HUES48 (cell line): ENCODE measurements around the gene DKK3.

ENCODE experiments used
- H3K27ac ChIP-seq: one replicate; pipeline ENCODE4 v1.7.0; 2013; ENCODE audit warnings: low read depth, low read length, inconsistent platforms
- H3K27me3 ChIP-seq: 2 replicates; pipeline ENCODE4 v1.6.1; 2013; ENCODE audit warnings: mild to moderate bottlenecking, low read length; ENCODE audit not compliant: control insufficient read depth, insufficient read depth
- H3K36me3 ChIP-seq: 2 replicates; pipeline ENCODE4 v1.6.1; 2013; ENCODE audit warnings: low read length; ENCODE audit not compliant: control insufficient read depth, insufficient read depth
- H3K4me1 ChIP-seq: 2 replicates; pipeline ENCODE4 v1.6.1; 2013; ENCODE audit warnings: mild to moderate bottlenecking, low read length; ENCODE audit not compliant: control insufficient read depth, insufficient read depth
- H3K4me3 ChIP-seq: 2 replicates; pipeline ENCODE4 v1.5.1; 2013; ENCODE audit warnings: mild to moderate bottlenecking, low read depth, low read length
- H3K9ac ChIP-seq: 2 replicates; pipeline ENCODE4 v1.6.1; 2013; ENCODE audit warnings: mild to moderate bottlenecking, low read depth, low read length, moderate library complexity
- H3K9me3 ChIP-seq: 2 replicates; pipeline ENCODE4 v1.6.1; 2013; ENCODE audit warnings: low read length; ENCODE audit not compliant: control insufficient read depth, insufficient read depth

Gene DKK3

DNA sequence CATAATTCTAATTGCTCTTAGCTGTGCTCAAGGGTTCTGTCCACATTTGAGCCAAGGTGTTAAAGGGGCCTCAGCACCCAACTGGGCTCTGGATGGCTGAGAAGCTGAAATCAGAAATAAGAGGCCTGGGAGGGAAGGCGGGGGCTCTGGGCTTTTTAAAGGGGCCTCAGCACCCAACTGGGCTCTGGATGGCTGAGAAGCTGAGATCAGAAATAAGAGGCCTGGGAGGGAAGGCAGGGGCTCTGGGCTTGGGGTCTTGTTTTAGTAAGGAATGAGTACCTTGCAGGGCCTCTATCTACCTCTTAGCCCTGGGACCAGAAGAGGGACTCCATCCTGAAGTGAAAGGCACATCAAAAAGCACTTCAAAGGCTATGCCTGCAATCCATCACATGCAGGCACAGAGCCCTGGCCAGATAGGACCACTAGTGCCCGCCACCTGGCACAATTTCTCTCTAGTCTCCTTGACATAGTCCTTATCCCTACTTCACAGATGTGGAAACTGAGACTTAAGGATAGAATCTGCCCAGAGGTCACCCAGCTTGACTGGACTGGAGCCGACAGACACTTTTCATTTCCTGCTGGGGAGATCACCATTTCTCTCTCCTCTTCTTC lies 35.6 kb downstream of the DKK3 start:
- H3K27me3 ChIP-seq = no peaks in the 10 kb centered on the region
- H3K27ac ChIP-seq = no peak overlapping the region
- no peak overlapping the region for H3K9ac ChIP-seq

DNA sequence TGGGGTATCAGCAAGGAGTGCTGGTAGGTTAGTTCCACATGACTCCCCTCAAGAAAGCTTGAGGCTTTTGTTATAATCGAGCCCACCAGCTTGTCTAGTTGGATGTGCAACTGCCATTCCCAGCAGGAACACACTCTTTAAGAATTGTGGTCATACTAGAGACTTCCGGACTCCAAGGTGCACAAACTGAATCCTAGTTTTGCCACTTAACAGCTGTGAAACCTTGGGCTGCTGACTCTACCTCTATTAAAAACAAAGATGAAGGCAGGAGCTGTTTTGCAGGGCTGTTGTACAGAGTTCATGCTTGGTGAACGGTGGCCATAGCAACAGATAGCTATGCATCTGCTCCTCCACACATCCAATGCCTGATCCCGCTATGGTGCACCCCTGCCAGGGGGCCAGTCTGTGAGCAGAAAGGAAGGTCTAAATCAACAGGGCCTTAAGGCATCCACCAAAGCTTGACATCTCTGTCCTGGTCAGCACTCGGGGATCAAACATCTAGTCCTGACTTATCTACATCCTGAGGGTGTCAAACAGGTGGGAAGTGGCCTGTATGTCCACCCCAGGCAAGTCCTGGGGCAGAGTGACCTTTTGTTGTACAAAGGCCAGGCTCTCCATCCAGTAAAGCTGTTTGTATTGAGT lies 36.4 kb downstream of the DKK3 start:
- Histone ChIP-seq H3K9me3 (no peaks in the 10 kb centered on the region), H3K4me3 (no peak overlapping the region), H3K27ac (no peak overlapping the region), H3K4me1 (peaks cover 6% of the 10 kb centered on the region; the same call in 1 of the 2 replicates), H3K27me3 (no peaks in the 10 kb centered on the region), H3K36me3 (no peaks in the 10 kb centered on the region), H3K9ac (no peak overlapping the region)

More for the DNA sequence above, 35.6 kb downstream of the DKK3 start:
- peaks cover 6% of the 10 kb centered on the region; the same call in 1 of the 2 replicates for H3K4me1 ChIP-seq
- H3K9me3 ChIP-seq = no peaks in the 10 kb centered on the region
- no peak overlapping the region for H3K4me3 ChIP-seq
- no peaks in the 10 kb centered on the region for H3K36me3 ChIP-seq

DNA sequence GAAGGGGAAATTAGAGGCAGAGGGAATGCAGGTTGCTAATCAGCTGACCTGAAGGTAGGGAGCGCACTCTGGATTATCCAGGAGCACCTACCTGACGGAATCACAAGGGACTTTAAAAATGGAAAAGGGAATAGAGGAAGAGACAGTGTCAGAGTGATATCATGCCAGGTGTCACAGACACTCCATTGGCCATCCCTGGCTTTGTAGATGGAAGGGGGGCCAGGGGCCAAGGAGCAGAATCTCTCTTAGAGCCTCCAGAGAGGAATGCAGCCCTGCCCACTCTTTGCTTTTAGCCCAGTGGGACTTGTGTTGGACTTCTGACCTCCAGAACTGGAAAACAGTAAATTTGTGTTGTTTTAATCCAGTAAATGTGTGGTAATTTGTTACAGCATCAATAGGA lies 37.9 kb downstream of the DKK3 start:
- H3K9ac ChIP-seq = no peak overlapping the region
- no peak overlapping the region for H3K4me3 ChIP-seq
- H3K27me3 ChIP-seq = no peaks in the 10 kb centered on the region
- no peaks in the 10 kb centered on the region for H3K36me3 ChIP-seq
- no peaks in the 10 kb centered on the region for H3K4me1 ChIP-seq
- no peaks in the 10 kb centered on the region for H3K9me3 ChIP-seq
- H3K27ac ChIP-seq = no peak overlapping the region

DNA sequence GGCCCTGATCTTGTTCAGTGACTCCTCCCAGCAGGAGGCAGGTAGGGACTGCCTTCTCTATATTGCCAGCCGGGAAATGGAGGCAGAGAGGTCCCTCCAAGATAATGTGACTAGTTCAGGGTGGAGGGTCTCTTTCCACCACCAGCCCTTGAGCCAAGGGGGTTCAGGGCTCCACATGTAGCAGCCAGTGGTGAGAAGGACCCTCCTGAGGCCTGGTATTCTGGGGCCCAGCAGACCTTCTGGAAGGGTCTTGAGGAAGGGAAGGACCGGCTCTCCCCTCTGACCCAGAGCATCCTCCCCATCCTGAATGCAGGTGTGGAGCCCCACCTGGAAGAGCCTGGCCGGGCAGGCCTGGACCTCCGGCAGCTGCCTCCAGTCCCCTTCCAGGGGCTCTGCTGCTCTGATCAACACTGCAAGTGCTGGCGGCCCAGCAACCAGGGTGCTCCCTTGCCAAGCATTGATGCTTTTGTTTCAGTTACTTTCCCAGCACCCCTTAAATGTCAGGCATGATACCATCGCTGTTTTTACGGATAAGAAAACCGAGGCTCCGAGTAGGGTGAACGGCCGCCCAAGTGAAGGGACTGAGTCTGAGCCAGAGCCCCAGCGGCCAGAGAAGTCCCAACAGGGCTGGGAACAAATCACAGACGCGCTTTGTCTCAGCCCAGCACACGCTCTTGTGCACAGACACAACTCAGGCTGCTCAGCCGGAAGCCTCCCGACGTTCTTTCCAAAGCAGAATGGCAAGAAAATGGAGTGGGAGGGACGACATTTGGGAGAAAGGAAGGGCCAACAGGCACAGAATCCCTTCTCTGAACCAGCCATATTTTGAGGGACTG lies 38.8 kb downstream of the DKK3 start:
- no peak overlapping the region for H3K4me3 ChIP-seq
- no peak overlapping the region for H3K9ac ChIP-seq
- H3K36me3 ChIP-seq = no peaks in the 10 kb centered on the region
- no peaks in the 10 kb centered on the region for H3K27me3 ChIP-seq
- no peaks in the 10 kb centered on the region for H3K4me1 ChIP-seq
- H3K27ac ChIP-seq = no peak overlapping the region
- H3K9me3 ChIP-seq = no peaks in the 10 kb centered on the region

DNA sequence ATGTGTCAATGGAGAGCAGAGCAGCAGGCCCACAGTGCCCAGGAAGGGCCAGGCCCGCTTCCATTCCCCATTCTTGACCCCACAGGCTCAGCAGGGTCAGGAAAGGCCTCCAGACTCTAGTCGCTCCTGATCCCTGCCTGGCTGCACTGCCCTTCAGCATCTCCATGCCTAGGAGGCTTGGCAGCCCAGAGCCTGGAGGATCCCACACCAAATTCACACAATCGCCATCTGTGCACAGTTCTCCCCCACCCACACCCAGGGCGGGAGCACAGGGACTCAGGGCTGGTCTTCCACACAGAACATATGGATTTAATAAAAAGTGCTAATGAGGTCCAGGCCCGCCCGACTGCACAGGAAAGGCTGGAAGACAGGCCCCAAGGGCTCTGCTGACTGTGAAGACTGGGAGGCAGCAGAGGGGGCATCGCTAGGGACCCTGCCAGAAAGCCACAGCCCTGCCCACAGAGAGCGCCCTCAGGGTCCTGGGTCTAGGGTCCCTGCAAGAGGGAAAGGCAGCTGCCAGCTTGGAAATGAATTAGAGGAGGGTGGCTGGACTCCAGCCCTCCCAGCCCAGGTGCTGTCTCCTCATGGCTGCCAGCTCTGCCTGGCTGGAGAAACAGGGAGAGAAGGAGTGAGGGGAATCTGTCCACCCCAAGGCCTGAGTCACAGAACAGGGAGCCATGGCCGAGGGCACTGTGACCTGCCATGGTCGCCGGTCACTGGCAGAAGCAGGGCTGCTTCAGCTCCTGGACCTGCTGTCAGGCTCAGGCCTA lies 39.7 kb downstream of the DKK3 start:
- Histone ChIP-seq H3K4me3 (no peak overlapping the region), H3K9ac (no peak overlapping the region)

DNA sequence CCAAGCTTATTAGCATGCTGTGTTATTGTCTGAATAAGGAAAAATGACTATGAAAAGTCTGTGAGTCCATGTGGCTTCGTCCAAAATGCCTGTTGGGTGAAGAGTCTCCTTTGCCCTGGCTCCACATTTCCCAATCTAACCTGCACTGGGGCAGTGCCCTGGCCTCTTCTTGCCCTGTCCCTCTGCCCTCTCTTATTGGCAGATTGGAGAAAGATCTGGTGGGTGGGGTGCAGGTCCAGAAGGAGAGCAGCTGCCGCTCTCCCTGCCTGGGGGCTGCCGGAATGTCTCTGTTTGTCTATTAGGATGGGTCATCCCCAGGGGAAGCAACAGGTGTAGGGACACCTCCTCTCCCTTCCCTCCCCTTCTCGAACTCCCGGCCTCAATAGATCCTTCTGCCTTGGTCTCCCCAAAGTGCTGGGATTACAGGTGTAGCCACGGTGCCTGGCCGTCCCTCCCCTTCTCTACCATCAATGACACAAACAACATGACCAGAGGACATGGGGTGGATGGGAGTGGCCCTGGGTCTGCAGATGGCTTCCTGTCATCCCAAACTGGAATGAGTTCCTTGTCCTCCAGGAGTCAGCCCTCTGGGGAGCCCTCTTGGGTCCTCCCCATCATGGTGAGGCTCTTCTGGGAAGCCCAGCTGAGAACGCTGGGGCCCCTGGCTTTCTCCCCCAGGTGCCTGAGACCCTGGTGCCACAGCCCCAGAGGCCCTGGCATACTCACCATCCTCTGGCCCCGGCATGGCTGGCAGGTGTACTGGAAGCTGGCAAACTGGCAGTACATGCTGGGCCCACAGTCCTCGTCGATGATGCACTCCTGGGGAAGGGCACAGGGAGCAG lies 40.5 kb downstream of the DKK3 start:
- no peaks in the 10 kb centered on the region for H3K27me3 ChIP-seq
- no peaks in the 10 kb centered on the region for H3K4me1 ChIP-seq
- no peak overlapping the region for H3K27ac ChIP-seq
- no peak overlapping the region for H3K9ac ChIP-seq
- peaks cover 6% of the 10 kb centered on the region; the same call in 1 of the 2 replicates for H3K36me3 ChIP-seq
- H3K9me3 ChIP-seq = no peaks in the 10 kb centered on the region
- no peak overlapping the region for H3K4me3 ChIP-seq

More for the DNA sequence above, 39.7 kb downstream of the DKK3 start:
- no peaks in the 10 kb centered on the region for H3K9me3 ChIP-seq
- no peaks in the 10 kb centered on the region for H3K4me1 ChIP-seq
- no peak overlapping the region for H3K27ac ChIP-seq
- peaks cover 4% of the 10 kb centered on the region; the same call in 1 of the 2 replicates for H3K36me3 ChIP-seq
- H3K27me3 ChIP-seq = no peaks in the 10 kb centered on the region

DNA sequence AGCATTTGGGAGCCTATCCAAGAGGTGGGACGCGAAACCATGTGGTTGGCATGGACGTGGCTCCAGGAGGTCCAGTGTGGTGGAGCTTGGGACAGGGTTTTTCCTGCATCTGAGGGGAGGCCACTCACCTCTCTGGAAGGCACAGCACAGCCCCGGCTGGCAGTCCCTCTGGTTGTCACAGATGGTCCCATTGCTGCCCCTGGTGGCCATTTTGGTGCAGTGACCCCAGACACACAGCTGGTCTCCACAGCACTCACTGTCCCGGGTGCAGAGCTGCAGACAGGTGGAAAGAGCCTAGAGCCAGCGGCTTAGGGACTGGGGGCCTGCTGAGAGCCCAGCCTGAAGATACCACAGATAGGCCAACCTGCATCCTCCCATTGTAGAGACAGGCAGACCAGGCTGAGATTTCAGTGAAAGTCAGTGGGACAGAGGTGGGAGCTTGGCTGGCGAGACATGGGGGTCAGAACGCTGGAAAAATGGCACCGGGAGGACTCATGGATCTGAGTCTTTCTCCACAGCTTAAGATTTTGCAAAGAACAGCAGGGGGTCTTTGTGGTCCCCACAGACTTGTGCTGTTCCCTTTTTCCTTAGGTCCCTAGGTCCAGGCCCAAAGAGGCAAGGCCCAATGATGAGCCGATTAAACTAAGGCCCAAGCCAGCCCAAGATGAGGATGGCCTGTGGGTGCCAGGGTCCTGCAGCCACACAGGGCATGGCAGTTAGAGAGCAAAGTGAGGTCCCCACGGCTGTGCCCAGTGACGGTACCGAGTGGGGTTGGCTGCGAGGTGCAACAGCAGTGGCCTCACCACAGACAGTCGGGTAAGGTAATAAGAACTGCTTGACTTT lies 41.4 kb downstream of the DKK3 start:
- H3K36me3 ChIP-seq = peaks cover 6% of the 10 kb centered on the region; the same call in 1 of the 2 replicates
- no peak overlapping the region for H3K4me3 ChIP-seq
- no peak overlapping the region for H3K27ac ChIP-seq
- H3K9ac ChIP-seq = no peak overlapping the region
- no peaks in the 10 kb centered on the region for H3K9me3 ChIP-seq
- H3K27me3 ChIP-seq = no peaks in the 10 kb centered on the region
- H3K4me1 ChIP-seq = no peaks in the 10 kb centered on the region

DNA sequence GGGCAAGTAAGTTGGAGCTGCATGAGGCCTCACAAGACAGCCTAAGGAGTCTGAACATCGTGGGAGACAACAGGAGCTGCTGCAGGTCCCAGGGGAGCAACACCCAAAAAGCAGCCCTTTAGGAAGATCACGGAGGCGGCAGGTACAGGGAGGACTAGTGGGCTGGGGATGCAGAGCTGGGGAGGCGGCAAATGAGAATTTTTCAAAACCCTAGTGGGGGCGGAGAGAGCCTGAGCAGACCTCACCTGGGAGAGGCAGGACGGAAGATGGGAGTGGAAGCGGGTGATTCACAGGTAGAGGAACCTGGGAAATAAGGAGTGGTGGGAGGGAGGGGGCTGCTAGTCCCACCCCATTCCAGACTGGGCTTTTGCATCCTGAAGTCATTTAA lies 42.1 kb downstream of the DKK3 start:
- H3K9me3 ChIP-seq = no peaks in the 10 kb centered on the region
- no peaks in the 10 kb centered on the region for H3K27me3 ChIP-seq
- peaks cover 6% of the 10 kb centered on the region; the same call in 1 of the 2 replicates for H3K36me3 ChIP-seq
- H3K9ac ChIP-seq = no peak overlapping the region
- no peak overlapping the region for H3K4me3 ChIP-seq
- no peak overlapping the region for H3K27ac ChIP-seq
- no peaks in the 10 kb centered on the region for H3K4me1 ChIP-seq

DNA sequence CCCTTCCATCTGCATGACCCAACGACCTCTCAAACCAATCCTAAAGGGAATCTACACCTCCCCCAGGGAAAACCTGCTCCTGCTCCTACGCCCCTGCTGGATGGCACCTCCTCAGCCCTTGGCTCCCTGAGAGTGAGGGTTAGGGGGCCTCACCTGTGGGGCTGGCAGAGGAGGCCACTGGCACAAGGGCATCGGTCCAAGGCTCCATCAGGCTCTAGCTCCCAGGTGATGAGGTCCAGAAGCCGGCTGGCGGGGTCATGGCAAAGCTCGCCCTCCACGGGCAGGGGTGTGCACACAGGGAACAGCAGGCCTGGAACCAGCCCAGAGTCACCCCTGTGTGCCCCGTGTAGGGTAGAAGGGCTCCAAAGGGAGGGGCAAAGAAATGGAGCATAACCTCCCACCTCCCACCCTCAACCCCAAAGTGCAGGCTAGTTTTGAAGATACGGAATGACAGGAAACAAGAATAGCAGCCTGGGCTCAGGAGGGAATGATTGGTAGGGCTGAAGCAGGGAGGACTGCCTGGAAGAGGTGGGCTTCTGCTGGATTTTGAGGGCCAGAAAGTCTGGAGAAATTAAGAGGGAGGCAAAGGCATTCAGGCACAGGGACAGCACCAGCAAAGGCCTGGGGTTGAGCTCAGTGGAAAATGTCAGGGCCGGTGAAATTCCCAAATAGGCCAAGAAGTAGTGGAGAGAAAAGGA lies 42.6 kb downstream of the DKK3 start:
- H3K4me1 ChIP-seq = peaks cover under 1% of the 10 kb centered on the region; the same call in 1 of the 2 replicates
- H3K27me3 ChIP-seq = no peaks in the 10 kb centered on the region
- H3K9ac ChIP-seq = no peak overlapping the region
- no peak overlapping the region for H3K27ac ChIP-seq
- no peaks in the 10 kb centered on the region for H3K9me3 ChIP-seq
- no peak overlapping the region for H3K4me3 ChIP-seq
- H3K36me3 ChIP-seq = peaks cover 6% of the 10 kb centered on the region; the same call in 1 of the 2 replicates
